22Rv1 (cell line): ENCODE results near the gene CXCL14.

ENCODE experiments used
- H3K27ac ChIP-seq: fragments of 450-650 bp; 2 replicates; pipeline ENCODE4 v1.5.1; 2017
- ZFX ChIP-seq: fragments of 450-650 bp; IDR thresholded peaks from 2 replicates; pipeline ENCODE4 v1.6.1; 2017; ENCODE audit warnings: antibody characterized with exemption, borderline replicate concordance
- TF ChIP-seq, protein P1 (sequence below): fragments of 450-650 bp; IDR thresholded peaks from 2 replicates; pipeline ENCODE4 v1.5.1; 2017; ENCODE audit warnings: mild to moderate bottlenecking

The CXCL14 gene

DNA sequence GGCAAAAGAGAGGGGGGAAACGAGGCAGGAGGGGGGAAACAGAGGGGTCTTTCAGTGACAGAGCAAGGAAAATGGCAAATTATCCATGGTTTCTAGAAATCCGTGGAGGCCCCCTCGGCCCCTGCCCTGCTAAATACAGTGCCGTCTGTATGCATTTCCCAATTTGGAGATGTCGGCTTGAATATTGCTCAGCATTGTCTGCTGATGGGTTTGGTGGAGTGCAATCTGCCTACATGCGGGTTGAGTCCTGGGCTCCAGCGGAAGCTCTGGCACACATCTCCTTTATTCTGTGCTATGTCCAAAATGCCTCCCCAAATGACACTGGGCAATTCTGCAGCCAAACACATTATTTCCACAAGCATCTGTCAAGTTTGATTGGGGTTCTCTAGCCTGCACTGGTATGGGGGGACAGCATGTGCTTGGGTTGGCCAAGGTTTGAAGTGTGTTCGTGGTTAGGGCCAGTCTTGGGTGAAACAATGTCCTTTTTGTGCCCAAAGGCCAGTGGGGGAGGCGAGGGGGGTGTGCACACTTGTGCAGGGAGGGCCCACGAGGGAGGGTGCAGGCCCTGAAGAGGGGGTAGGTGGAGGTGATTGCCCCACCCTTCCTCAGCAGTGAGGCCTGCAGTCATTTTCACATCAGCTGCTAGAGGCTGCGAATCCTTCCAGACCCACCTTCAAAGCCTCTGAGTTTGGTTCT lies 36.8 kb downstream of the CXCL14 start:
- H3K27ac ChIP-seq: no peak overlapping the region

DNA sequence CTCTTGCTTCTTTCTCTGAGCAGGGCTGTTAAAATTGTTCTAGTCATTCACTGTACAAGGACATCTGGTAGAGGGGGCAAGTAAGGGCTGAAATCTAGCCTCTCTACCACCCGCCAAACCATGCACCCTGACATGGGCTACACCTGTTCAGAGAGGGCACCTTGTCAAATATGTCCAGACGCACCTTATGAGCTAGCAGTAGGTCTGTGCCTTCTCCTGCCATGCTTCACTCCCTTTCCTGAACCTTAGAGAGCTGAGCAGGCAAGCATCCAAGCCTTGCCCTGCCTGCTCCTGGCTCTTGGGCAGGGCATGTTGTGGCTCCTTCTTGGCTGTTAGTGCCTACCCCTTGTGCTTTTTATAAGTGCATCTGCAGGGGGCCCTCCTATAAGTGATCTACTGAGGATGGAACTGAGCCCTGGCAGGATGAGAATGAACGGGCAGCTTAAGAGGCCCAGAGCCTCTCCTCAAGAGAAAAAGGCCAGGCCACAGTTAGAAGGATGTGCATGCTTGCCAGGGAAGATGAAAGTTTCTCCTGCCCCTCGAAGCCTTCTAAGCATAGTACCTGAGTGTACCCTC lies 39.3 kb downstream of the CXCL14 start:
- H3K27ac ChIP-seq: no peak overlapping the region
- TF ChIP-seq, protein P1, sequence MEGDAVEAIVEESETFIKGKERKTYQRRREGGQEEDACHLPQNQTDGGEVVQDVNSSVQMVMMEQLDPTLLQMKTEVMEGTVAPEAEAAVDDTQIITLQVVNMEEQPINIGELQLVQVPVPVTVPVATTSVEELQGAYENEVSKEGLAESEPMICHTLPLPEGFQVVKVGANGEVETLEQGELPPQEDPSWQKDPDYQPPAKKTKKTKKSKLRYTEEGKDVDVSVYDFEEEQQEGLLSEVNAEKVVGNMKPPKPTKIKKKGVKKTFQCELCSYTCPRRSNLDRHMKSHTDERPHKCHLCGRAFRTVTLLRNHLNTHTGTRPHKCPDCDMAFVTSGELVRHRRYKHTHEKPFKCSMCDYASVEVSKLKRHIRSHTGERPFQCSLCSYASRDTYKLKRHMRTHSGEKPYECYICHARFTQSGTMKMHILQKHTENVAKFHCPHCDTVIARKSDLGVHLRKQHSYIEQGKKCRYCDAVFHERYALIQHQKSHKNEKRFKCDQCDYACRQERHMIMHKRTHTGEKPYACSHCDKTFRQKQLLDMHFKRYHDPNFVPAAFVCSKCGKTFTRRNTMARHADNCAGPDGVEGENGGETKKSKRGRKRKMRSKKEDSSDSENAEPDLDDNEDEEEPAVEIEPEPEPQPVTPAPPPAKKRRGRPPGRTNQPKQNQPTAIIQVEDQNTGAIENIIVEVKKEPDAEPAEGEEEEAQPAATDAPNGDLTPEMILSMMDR: no peak
- no peak for TF ChIP-seq ZFX

More for the DNA sequence above, 36.8 kb downstream of the CXCL14 start:
- no peak for TF ChIP-seq ZFX
- TF ChIP-seq, protein P1: no peak

DNA sequence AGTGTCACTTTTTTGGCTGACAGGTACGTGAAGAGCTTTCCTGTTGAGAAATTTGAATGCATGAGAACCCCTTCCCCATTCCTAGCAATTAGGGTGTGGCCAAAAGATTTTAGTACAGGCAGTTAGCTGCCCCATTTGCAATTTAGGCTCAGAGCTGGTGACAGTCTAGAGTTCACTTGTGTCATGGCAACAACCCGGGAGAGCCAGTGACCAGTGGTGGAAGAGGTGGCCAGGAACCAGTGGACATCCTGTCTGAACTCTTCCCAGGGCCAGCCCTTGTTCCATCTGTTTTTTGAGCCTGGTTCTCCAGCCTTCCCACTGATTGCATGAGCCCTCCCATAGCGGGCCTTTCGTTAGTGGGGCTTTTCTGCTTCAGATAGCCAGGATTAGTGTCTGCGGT lies 40.5 kb downstream of the CXCL14 start:
- H3K27ac ChIP-seq: no peak overlapping the region
- TF ChIP-seq, protein P1: no peak

DNA sequence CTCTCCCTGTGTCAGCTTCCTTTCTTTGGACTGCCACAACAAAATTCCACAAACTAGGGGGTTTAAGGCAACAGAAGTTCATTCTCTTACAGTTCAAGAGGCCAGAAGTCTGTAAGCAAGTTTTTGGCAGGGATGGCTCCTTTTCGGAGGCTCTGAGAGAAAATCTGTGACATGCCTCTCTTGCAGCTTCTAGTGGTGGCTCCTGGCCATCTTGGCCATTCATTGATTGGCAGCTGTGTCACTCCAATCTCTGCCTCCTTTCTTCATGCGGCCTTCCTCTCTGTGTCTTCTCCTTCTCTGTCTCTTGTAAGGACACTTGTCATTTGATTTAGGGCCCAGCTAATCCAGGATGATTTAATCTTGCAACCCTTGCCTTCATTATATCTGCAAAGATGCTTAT lies 41.0 kb downstream of the CXCL14 start:
- TF ChIP-seq ZFX: no peak
- TF ChIP-seq, protein P1: no peak
- no peak overlapping the region for H3K27ac ChIP-seq

DNA sequence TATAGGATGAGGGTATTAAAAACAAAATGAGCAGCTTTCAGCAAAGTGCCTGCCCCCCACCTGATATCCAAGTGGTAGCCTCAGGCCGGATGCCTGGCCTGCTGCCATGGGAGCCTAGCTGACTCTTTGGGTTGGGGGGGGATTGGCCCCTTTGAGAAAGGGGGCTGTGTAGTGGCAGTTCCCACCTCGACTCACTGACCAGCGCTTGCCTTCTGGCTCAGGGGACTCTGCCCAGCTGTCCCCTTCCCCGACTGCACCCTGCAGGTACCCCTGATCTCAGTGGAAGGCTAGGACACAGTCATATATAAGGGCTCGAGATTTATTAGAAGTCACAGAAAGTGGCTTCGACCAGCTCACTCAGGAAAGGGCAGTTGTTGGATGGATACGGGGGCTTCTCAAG lies 41.5 kb downstream of the CXCL14 start:
- TF ChIP-seq, protein P1: no peak
- TF ChIP-seq ZFX: no peak

DNA sequence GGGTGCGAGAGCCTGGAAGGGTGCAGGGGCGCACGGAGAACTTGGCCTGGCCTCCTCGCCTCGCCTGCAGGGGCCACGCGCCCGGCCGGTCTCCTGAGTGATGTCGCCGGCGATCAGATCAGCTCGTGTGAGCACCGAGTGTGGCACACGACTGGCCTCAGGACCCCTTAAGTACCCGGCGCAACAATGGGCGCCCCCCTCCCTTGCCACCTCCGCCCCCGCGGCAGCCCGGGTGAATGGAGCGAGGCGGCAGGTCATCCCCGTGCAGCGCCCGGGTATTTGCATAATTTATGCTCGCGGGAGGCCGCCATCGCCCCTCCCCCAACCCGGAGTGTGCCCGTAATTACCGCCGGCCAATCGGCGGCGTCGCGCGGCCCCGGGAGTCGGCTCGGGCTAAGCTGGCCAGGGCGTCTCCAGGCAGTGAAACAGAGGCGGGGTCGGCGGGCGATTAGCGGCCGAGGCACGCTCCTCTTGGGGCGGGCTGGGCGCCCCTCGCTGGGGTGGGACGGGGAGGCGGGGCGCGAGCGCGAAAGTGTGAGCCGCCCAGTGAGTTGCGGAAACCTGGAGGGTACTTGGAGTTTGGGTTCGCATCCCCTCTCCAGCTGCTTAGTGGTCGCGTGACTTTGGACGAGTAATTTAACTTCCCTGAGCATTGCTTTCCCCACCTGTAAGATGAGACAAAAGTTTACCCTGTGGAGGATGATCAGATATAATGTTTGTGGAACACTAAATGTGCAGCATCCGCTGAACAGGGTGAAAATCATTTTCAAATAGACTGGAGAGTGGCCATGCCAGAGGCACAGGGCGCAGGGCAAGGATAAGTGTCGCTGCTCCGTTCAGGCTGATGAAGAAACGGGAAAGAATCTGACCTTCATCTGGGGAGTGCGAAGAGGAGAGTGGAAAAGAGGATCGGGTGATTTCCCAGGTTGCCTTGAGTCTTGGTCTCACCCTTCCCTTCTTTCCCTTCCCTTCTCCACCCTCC lies 42.7 kb downstream of the CXCL14 start, which contains the start of gene NEUROG1:
Gene NEUROG1 (minus strand): TSS at position 145 of the 982 bp plus-strand sequence. CDS start 274 bp downstream, outside the sequence.
- no peak within 1 kb of the TSS for H3K27ac ChIP-seq
- TF ChIP-seq ZFX: no peak
- TF ChIP-seq, protein P1: no peak

More for the DNA sequence above, 41.5 kb downstream of the CXCL14 start:
- no peak overlapping the region for H3K27ac ChIP-seq
